Head of caudate nucleus (tissue), 42 donors: ENCODE measurements around the gene UBE2J1.
"Not testable (repeated sequence)": the region's sequence is repeated elsewhere in the genome, so short reads cannot be mapped to it uniquely, and the experiment has no call there.

ENCODE experiments used
- DNase-seq, 42 donors: peaks; one replicate each; pipeline versions ENCODE4 v3.0.0 to v3.0.0-alpha.2; 2020 to 2021; ENCODE audit warnings: mixed read lengths in 7 of 42
- intact Hi-C: fragments of 100-400 bp; cut with DNase I; formaldehyde crosslinking; loops from one replicate; pipeline ENCODE4 v1.15.0; 2022

The UBE2J1 gene, protein sequence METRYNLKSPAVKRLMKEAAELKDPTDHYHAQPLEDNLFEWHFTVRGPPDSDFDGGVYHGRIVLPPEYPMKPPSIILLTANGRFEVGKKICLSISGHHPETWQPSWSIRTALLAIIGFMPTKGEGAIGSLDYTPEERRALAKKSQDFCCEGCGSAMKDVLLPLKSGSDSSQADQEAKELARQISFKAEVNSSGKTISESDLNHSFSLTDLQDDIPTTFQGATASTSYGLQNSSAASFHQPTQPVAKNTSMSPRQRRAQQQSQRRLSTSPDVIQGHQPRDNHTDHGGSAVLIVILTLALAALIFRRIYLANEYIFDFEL

DNA sequence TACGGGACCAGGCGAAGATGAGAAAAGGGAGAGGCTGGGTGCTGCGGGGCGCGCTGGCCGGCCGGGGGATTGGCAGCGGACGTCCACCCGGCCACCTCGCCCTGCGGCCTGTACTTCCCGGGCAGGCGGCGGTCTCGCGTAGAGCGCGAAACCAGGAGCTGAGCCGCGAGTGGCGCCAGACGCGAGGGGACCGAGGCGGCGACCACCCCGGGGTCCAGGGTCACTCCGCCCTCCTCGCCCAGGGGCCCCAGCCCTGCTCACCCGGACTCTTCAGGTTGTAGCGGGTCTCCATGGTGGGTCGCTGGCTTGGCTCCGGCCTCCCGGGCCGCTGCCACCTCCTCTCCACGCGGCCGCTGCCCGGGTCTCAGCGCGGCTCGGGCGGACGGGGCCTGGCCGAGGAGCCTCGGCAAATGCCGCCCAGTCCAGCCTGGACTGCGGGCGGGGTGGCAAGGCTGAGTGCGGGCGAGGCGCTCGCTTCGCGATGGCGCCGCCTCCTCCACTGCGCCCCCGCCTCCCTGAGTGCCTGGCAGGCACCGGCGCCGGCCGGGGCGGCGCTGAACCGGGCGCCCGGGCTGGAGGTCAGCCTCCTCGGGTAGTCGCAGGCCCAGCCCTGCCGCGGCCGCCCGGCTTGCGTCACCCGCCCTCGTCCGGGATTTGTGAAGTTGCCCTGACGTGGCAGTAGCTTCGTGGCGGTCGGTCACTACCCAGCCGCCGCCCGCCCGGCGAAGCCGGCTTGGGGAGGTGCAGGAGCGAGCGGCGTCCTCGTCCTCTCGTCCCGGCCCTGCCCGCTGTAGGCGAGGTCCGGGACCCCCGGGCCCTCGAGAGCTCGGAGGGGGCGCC is at the start of gene UBE2J1:
Gene UBE2J1 (minus strand): TSS at position 445 of the 840 bp plus-strand sequence. CDS start 153 bp downstream, at position 292.
- intact Hi-C loops: no loop called here

DNA sequence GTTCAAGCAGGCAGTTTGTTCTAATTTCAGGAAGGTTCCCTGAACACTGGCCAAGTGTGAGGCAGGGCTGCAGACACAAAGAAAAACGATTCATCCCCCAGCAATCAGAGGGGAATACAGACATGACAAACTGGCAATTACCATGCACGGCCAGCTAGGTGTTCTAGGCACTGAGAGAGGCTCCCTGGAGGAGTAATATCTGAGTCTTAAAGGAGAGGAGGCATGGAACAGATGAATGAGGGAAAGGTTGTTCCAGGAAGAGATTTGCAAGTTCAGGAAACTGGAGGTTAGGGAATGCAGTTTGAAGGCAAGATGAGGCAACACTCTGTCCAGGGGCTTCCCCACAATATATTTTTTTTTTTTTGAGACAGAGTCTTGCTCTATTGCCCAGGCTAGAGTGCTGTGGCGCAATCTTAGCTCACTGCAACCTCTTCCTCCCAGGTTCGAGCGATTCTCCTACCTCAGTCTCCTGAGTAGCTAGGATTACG is 48.4 kb upstream of the UBE2J1 start:
- DNase-seq: peak in 4 of 42 donors; percentile 31 to 53 (median 34)
- intact Hi-C loops: no loop called here

More for the DNA sequence above, at the start of gene UBE2J1:
- peak; percentile 63 to 94 (median 88) for DNase-seq

DNA sequence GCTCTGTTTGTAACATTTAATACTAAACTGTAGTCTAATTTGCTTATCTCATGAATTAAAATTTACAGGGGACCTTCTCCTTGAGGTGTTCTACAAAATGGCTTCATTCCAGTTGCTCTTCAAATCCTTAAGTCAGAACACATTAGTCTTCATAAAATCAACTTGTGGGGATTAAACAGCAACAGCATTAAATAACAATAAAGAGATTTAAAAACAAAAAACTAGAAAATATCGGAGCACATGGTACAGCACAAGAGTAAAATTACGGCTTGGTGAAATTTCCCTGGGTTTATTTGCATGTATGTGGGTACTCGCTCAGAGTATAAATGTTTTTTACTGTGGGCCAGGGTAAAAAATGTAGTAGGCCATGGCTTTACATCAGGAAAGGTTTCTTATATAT is 47.5 kb upstream of the UBE2J1 start:
- intact Hi-C loops: no loop called here
- DNase-seq: no peak

DNA sequence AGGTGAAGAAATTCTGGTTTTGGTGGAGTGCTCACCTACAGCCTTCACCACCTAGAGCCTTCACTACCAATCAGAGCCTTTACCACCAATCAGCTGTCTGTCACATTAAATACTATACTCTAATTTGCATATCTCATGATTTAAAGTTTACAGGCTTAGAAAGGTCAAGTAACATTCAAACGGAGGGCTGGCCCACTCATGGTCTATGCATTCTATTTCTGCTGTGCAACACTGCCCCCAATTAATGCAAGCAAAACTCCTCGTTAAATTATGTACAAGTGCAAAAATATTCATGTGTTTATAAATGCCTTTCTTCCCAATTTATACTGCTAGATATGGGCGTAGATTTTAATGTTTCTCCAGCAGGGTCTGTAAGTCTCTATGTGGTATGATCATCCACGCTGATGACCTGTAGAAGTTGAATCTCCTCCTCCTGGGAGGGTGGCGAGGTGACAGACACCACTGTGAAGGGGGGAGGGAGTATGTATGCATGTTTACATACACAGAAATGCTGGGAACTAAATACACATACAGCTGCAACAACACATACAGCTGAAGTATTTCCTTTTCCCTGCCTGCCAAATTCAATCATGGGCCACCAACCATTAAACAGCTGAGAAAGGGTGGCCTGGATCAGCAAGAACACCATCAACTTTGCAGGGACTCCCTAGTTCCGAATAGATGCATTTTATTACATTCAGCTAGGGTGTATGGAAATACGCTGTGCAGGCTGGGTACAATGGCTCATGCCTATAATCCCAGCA is 46.4 kb upstream of the UBE2J1 start:
- DNase-seq: peak in 2 of 42 donors; percentile 7 to 30
- intact Hi-C loops: no loop called here

DNA sequence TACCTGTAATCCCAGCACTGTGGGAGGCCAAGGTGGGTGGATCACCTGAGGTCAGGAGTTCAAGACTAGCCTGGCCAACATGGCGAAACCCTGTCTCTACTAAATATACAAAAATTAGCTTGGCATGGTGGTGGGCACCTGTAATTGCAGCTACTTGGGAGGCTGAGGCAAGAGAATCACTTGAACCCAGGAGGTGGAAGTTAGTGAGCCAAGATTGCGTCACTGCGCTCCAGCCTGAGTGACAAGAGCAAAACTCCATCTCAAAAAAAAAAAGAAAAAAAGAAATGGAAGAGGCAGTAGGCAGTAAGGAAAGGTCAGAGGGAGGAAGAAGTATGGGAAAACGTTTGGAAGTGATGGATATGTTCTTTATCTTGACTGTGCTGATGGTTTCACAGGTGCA is 45.4 kb upstream of the UBE2J1 start:
- intact Hi-C loops: not testable (repeated sequence)

DNA sequence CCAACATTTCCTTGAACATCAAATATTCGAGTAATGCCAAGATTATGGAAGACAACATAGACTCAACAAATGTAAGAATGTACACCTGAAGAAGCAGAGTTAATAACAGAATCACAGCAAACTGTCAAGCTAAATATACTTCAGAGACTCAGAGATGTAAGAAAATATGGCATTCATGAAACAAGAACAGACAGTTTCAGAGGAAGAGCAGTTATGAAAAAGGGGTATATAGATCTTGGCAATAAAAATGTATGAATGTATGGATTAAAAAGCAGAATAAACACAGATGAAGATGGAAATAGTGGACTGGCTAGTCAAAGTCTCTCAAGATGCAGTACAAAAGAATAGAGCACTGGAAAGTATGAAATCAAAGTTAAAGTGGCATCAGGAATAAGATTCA is 41.1 kb upstream of the UBE2J1 start:
- intact Hi-C loops: no loop called here
- DNase-seq: no peak

More for the DNA sequence above, 45.4 kb upstream of the UBE2J1 start:
- not testable (repeated sequence) for DNase-seq

DNA sequence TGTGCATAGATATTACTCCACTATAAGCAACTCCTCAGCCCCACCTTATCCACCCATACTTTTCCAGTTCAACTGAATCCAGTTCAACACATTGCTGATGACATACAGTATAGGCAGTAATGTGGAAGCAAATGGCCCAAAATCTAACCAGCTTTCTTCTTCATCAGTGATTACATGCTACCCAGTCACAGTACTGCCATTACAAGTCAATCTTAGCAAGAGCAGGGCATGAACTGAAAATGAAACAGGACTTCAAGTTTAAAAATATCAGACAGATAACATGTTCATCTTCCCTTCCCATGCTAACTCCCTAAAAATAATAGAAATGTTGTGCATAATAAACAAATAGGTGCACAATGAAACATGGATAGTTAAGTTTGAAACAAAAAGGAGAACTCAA is 40.3 kb upstream of the UBE2J1 start:
- intact Hi-C loops: no loop called here
- DNase-seq: no peak

DNA sequence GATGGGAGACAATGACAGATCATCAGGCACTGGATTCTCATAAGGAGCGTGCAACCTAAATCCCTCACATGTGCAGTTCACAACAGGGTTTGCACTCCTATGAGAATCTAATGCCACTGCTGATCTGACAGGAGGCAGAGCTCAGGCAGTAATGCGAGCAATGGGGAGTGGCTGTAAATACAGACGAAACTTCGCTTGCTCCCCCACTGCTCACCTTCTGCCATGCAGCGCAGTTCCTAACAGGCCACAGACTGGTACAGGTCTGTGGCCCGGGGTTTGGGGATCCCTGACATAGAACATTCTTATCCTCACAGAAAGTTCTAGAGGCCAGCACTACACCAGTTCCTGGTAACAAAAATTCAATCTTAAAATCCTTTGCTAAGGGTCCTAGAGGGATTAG is 36.3 kb upstream of the UBE2J1 start:
- DNase-seq: no peak
- intact Hi-C loops: no loop called here

DNA sequence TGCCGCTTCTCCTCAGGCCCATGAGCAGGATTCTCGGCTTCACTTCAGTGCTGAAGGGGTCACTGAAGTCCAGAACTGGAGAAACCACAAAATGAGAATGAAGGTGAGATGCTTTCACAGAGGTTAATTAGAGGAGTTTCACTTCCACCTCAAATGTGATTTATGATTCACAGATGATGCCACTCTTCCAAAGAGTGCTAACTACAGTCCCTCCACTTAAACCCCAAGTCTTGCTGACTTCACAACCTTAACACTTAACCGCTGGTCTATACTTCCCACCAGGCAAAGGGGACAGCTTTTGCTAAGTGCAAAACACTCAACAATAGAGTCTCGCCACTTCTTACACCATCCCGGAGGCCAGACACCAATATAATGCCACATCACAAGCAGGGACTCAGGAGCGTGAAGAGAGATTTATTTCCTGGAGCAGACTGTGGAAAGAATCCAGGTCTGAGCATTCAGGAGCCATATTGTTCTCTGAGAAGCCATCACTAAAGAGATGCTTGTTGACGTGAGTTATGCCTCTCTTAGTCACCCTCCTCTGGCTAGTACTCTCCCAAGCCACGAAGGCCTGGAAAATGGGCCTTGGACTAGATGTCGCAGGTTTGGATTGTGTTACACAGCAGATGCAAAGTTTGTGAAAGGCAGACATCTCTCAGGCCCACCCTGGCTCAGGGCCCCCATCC is 35.1 kb upstream of the UBE2J1 start:
- intact Hi-C loops: no loop called here
- no peak for DNase-seq

DNA sequence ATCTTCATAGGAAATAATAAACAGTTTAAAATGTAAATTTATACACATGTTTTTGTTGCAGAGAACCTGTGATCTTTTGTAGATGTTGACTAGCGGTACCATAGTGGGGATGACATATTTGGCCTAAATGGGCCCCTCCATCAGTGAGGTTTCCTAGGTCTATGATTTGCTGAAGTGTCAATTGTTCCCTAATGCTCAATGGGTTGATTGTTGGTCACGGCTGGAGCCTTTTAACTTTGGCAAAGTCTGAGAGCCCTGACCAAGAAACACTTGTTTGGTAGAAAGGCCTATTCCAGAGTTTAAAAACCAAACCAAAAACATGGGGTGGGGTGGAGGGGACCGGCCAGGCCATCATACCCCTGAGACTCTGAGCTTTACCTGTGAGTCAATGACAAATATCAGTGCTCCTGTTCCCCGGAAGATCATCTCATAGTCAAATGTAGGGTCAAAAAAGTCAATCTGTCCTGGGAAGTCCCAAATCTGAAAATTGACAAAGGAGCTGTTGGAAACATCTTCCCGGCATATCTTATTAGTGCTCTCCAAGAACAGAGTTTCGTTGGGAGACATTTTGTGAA is 34.5 kb upstream of the UBE2J1 start:
- DNase-seq: peak in 2 of 42 donors; percentile 32 to 38
- intact Hi-C loops: no loop called here

DNA sequence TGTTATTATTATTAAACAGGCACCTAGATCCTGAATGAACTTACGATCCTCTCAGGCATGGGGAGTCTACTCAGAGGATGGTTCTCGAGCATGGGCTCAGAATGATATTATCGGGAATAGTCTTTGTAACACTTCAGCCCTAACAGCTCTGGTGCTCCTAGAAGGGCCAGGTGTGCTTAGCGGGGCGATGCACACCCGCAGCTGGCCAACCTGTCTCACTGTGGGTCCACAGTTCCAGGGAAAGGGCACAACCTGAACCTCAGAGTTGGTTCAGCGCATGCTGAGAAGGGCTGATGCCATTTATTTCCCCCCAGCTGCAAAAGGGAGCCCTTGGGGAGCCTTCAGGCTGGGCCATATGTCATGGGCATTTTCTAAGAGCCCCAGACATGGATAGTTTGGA is 33.3 kb upstream of the UBE2J1 start:
- intact Hi-C loops: no loop called here
- no peak for DNase-seq

DNA sequence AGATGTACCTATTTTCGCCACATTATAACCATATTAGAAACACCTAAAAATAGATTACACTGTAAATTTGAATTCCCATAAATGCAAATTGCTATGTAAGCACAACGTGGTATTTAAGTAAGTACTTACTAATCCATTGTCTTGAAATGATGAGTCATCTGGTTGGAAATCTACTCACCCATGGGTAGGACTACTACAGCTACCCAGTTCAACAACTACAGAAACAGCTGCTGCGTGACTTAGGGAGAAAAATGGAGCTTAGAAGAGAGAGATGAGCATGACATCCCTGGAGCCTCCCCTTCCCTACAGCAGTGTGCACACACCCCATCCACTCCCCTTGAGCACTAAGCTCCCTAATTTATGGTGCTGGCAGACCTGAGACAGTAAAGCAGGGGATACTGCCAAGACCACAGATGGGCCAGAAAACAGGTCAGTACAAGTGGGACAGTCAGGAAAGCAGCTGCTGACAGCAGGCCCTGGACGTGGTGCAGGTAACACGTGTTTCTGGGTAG is 32.7 kb upstream of the UBE2J1 start:
- intact Hi-C loops: no loop called here
- peak in 8 of 42 donors; percentile 11 to 59 (median 20) for DNase-seq

DNA sequence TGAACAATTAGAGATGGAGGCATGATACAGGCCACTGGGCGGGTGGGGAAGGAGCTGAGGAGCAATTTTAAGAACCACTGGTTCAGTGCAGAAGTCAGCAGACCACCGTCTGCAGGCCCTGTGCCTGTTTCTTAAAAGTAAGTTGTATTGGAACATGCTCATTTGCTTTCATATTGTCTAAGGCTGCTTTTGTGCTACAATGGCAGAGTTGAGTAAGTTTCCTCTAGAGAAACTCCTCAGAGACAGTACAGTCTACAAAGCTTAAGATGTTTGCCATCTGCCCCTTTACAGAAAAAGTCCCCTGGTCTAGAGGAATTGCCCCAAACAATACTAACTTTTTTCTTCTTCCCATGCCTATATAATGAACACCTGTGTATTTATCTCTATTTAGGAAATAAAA is 28.5 kb upstream of the UBE2J1 start:
- intact Hi-C loops: no loop called here
- DNase-seq: no peak

DNA sequence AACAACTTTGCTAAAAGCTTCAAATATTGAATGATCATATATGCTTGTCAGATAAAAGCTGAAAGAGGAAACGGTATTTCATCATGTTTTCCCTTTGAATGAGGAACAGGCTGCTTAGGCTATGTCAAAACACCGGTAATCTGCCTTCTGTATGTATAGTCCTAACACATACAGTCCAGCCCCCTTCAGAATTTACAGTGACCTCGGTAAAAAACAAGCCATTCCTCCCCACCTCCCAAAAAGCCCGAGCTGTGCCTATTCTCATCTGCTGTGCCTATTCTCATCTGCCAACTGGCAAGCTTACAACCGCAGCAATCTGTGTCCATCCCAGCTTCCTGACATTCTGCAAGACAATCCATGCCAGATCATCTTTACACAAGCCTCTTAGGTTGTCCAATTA is 26.8 kb upstream of the UBE2J1 start:
- intact Hi-C loops: no loop called here
- no peak for DNase-seq

DNA sequence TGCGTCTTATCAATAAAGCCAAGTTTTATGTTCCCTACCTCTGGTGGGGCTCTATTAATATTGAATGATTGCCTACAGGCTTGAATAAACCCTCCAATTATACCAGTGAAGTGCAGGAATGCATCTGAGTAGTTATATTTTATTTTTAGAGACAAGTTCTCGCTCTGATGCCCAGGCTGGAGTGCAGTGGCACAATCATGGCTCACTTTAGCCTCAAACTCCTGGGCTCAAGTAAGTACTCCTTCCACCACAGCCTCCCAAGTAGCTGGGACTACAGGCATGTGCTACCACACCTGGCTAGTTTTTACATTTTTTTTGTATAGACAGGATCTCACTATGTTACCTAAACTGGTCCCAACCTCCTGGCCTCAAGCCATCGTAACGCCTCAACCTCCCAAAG is 26.1 kb upstream of the UBE2J1 start:
- intact Hi-C loops: no loop called here
- no peak for DNase-seq

DNA sequence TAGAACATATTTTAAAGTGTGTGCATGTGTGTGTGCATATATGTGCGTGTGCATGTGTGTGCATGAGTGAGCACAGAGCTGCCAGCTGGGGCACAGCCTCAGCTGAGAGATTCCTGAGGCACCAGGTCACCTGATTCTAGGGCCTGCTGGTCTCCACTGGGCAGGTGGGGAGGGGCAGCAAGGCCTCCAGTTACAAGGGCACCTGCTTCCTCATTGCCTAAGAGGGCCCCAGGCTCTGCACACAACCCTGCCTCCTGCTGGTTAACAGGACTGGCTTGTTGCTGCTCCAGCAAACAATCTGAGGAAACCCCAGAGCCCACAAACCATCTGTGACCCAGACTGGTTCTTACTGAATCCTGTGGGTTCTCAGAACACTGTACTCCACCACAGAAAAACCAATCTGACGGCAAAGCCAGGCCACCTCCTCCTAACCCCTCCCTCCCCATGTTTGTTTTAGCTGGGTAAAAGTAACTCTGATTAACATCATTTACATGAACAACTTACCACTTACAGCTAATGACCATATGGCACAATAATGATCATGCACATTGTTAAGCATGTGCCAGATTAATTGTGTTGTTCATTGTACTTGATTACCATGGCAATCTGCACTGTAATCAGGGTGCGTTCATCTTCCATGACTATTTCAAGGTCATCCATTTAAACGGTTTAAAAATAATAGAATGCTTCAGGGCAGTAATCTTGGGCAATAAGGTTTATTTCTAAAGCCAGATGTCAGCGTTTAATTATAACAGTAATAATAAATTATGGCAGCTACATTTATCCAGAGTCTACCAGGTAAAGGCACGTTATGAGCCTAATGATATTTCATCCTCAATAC is 23.1 kb upstream of the UBE2J1 start:
- DNase-seq: peak in 4 of 42 donors; percentile 21 to 42 (median 32)
- intact Hi-C loops: no loop called here

DNA sequence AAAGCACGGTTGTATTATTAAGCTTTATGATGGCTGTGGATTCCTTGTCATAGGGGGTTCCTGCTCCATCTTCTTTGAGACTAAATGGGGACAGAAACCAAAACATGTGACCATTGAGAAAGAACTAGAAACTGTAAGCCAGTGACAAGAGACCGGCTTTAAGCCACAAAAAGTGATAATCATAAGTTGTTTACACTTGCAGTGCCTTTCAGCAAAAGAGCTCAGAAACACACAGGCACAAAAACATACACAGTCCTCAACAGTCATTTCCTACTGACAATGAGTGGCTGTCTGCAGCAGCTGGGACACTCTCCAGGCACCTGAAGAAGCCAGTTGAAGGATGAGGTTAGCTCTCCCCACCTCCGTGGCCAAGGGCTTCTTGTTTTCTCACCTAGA is 20.0 kb upstream of the UBE2J1 start:
- no peak for DNase-seq
- intact Hi-C loops: no loop called here
